HG02588 (cell line): ENCODE results near the gene SUGP1.

Experiments used
- ATAC-seq: cut with Tn5 transposase; IDR thresholded peaks from one replicate; pipeline ENCODE4 v1.9.1; 2021; ENCODE audit warnings: mild to moderate bottlenecking, moderate library complexity; ENCODE audit not compliant: unreplicated experiment

The SUGP1 gene

GRCh38 chr19:19236173-19236572 is 84.1 kb downstream of the SUGP1 start:
- no peak for ATAC-seq

DNA sequence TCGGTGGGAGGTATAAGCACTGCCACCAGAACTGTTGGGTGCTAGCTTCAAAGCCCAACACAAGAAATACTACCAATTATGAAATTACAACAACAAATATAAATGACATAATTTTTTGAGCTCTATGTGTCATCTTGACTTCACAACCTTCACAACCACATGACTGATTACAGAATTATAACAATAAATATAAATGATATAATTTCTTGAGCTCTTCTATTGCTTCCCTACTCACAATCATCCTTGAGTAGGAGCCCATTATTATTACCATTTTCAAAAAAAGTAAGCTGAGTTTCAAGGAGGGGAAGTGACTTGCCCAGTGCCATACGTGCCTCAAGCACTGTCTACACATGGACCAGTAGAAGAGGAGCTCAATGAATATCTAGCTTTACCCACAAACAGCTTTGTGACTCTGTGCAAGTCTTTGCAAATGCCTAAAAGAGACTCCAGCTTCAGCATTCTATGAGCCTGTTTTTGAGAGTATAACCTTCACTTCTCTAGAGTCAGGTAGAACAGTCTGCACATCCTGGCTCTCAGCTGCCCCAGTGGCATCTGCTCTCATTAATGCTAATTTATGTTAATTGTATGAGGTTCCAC is 86.0 kb downstream of the SUGP1 start:
- ATAC-seq, result no peak

- no peak for ATAC-seq
These were observed 88.0 kb downstream of the SUGP1 start for GRCh38 chr19:19232261-19232721.

- ATAC-seq, result no peak
These were observed 89.3 kb downstream of the SUGP1 start for GRCh38 chr19:19230999-19231398.

- no peak for ATAC-seq
These were observed 90.6 kb downstream of the SUGP1 start for GRCh38 chr19:19229701-19230100.

- no peak for ATAC-seq
These were observed 93.1 kb downstream of the SUGP1 start for GRCh38 chr19:19227217-19227616.

- ATAC-seq, result no peak
These were observed 93.6 kb downstream of the SUGP1 start for GRCh38 chr19:19226663-19227062.

GRCh38 chr19:19226204-19226603 is 94.1 kb downstream of the SUGP1 start:
- no peak for ATAC-seq
